H1 (cell line): ENCODE results near the gene PLPP7. TPM values are rescaled to one million over a fixed set of nuclear protein-coding genes. Genes with fewer than 3 reads are reported as not detected.
A peak's percentile ranks its signal among the peaks of the same experiment; 100 is the strongest.

Experiments used
- CTCF ChIA-PET: fragments of 300-600 bp; sonication (Branson Sonifier 250); formaldehyde crosslinking; loops from one replicate; lab custom pipeline; 2021; ENCODE audit not compliant: partially characterized antibody; lab: Charles Lee
- POLR2A ChIA-PET: fragments of 300-600 bp; sonication (Branson Sonifier 250); formaldehyde crosslinking; loops from one replicate; lab custom pipeline; 2021; ENCODE audit warnings: inconsistent platforms; ENCODE audit not compliant: partially characterized antibody; lab: Charles Lee
- DNase-seq, 2 experiments: peaks; one replicate each; pipeline versions ENCODE4 v3.0.0 to v3.0.0-alpha.2; 2010 to 2022; ENCODE audit warnings: low spot score in 2 of 2, low read depth in 1 of 2, mixed read lengths in 1 of 2
- FAIRE-seq: peaks from 2 replicates; lab custom pipeline; 2011; peaks lifted over from hg19 to GRCh38; lab: Jason Lieb, UNC
- H2AFZ ChIP-seq: 2 replicates; pipeline ENCODE4 v1.8.1; 2012; ENCODE audit warnings: low read length, inconsistent platforms
- H2AK5ac ChIP-seq: 2 replicates; pipeline ENCODE4 v1.6.1; 2013; ENCODE audit warnings: low read depth, low read length
- H2BK120ac ChIP-seq: replicated peaks from 2 replicates; pipeline ENCODE3; 2013; ENCODE audit warnings: low read depth, low read length, inconsistent platforms
- H2BK12ac ChIP-seq: 2 replicates; pipeline ENCODE4 v1.6.1; 2013; ENCODE audit warnings: low read depth, low read length
- H2BK15ac ChIP-seq: 2 replicates; pipeline ENCODE4 v1.6.1; 2013; ENCODE audit warnings: low read length
- H2BK20ac ChIP-seq: 2 replicates; pipeline ENCODE4 v1.6.1; 2013; ENCODE audit warnings: low read length
- H2BK5ac ChIP-seq: 2 replicates; pipeline ENCODE4 v1.6.1; 2013; ENCODE audit warnings: low read depth, low read length
- H3K14ac ChIP-seq: 2 replicates; pipeline ENCODE4 v1.6.1; 2013; ENCODE audit warnings: inconsistent platforms; ENCODE audit not compliant: insufficient read length
- H3K18ac ChIP-seq: 2 replicates; pipeline ENCODE4 v1.6.1; 2013; ENCODE audit warnings: low read length; ENCODE audit errors: extremely low read depth
- H3K23ac ChIP-seq: 2 replicates; pipeline ENCODE4 v1.6.1; 2013; ENCODE audit warnings: inconsistent platforms; ENCODE audit not compliant: insufficient read length
- H3K23me2 ChIP-seq: 2 replicates; pipeline ENCODE4 v1.6.1; 2013; ENCODE audit warnings: low read depth, low read length
- H3K27ac ChIP-seq: 2 replicates; pipeline ENCODE4 v1.6.1; 2011; ENCODE audit warnings: low read depth, low read length, inconsistent platforms
- H3K27me3 ChIP-seq, 4 experiments: replicated peaks in 1 of 4; 1 replicate in 1 of 4; 2 replicates in 3 of 4; pipeline versions ENCODE4 v1.6.1 to v1.8.1; 2011 to 2013; ENCODE audit warnings: low read length in 3 of 4, mild to moderate bottlenecking in 3 of 4, inconsistent platforms in 2 of 4, mixed read lengths in 2 of 4, moderate library complexity in 1 of 4; ENCODE audit not compliant: control insufficient read depth in 3 of 4, insufficient read depth in 3 of 4; ENCODE audit errors: extremely low read depth in 1 of 4
- H3K36me3 ChIP-seq, 4 experiments: 2 replicates each; pipeline versions ENCODE4 v1.6.1 to v1.8.1; 2011 to 2013; ENCODE audit warnings: mild to moderate bottlenecking in 4 of 4, low read length in 3 of 4, moderate library complexity in 2 of 4, control low read depth in 1 of 4, inconsistent platforms in 1 of 4; ENCODE audit not compliant: insufficient read depth in 4 of 4, control insufficient read depth in 2 of 4
- H3K4ac ChIP-seq: replicated peaks from 2 replicates; pipeline ENCODE3; 2013; ENCODE audit warnings: low read length, low read depth, mixed read lengths, inconsistent platforms; ENCODE audit not compliant: insufficient read length
- H3K4me1 ChIP-seq, 4 experiments: replicated peaks in 1 of 4; 1 replicate in 1 of 4; 2 replicates in 3 of 4; pipeline versions ENCODE4 v1.6.1 to v1.8.1; 2011 to 2013; ENCODE audit warnings: low read length in 3 of 4, inconsistent platforms in 2 of 4, mixed read lengths in 1 of 4; ENCODE audit not compliant: insufficient read depth in 4 of 4, control insufficient read depth in 3 of 4
- H3K4me2 ChIP-seq, 2 experiments: 2 replicates each; pipeline versions ENCODE4 v1.6.1 to v1.8.1; 2011 to 2013; ENCODE audit warnings: low read depth in 2 of 2, low read length in 2 of 2, control low read depth in 1 of 2, inconsistent platforms in 1 of 2, mild to moderate bottlenecking in 1 of 2; ENCODE audit not compliant: insufficient read depth in 1 of 2
- H3K4me3 ChIP-seq, 4 experiments: fragments of 200-600, 300-600 bp in 1 of 4; sonication (generic), shearing (Covaris generic), sonication (Bioruptor Twin) in 1 of 4; 2 replicates each; pipeline versions ENCODE4 v1.5.1 to v1.8.1; 2011 to 2016; ENCODE audit warnings: low read length in 4 of 4, low read depth in 3 of 4, control low read depth in 2 of 4, inconsistent platforms in 2 of 4, mild to moderate bottlenecking in 2 of 4, mixed read lengths in 1 of 4, moderate library complexity in 1 of 4; ENCODE audit not compliant: insufficient read depth in 2 of 4; ENCODE audit errors: extremely low read depth in 1 of 4
- H3K56ac ChIP-seq: replicated peaks from 2 replicates; pipeline ENCODE3; 2013; ENCODE audit warnings: low read depth, mild to moderate bottlenecking, mixed read lengths, low read length, inconsistent platforms; ENCODE audit not compliant: insufficient read length
- H3K79me1 ChIP-seq: 2 replicates; pipeline ENCODE4 v1.6.1; 2013; ENCODE audit warnings: low read depth, low read length, control low read depth
- H3K79me2 ChIP-seq, 2 experiments: 2 replicates each; pipeline versions ENCODE4 v1.6.1 to v1.8.1; 2012 to 2013; ENCODE audit warnings: low read length in 2 of 2, mild to moderate bottlenecking in 2 of 2, inconsistent platforms in 1 of 2; ENCODE audit not compliant: insufficient read depth in 2 of 2, control insufficient read depth in 1 of 2
- H3K9ac ChIP-seq, 4 experiments: replicated peaks in 1 of 4; 1 replicate in 1 of 4; 2 replicates in 3 of 4; pipeline versions ENCODE4 v1.6.1 to v1.8.1; 2011 to 2013; ENCODE audit warnings: low read depth in 3 of 4, low read length in 3 of 4, control low read depth in 2 of 4, mild to moderate bottlenecking in 2 of 4, moderate library complexity in 2 of 4, inconsistent platforms in 1 of 4; ENCODE audit errors: extremely low read depth in 1 of 4
- H3K9me3 ChIP-seq, 2 experiments: 2 replicates each; pipeline versions ENCODE4 v1.6.1 to v1.8.1; 2012 to 2013; ENCODE audit warnings: mild to moderate bottlenecking in 2 of 2, moderate library complexity in 2 of 2, control low read depth in 1 of 2, inconsistent platforms in 1 of 2, low read depth in 1 of 2, low read length in 1 of 2, mixed read lengths in 1 of 2; ENCODE audit not compliant: insufficient read depth in 2 of 2
- H4K20me1 ChIP-seq, 2 experiments: replicated peaks in 1 of 2; 2 replicates each; pipeline versions ENCODE3 to v1.8.1; 2011 to 2013; ENCODE audit warnings: inconsistent platforms in 2 of 2, low read length in 2 of 2, mild to moderate bottlenecking in 1 of 2; ENCODE audit not compliant: insufficient read depth in 2 of 2, control insufficient read depth in 1 of 2
- H4K5ac ChIP-seq: 2 replicates; pipeline ENCODE4 v1.6.1; 2013; ENCODE audit warnings: low read length, low read depth, mixed read lengths, inconsistent platforms; ENCODE audit not compliant: insufficient read length
- H4K8ac ChIP-seq: 2 replicates; pipeline ENCODE4 v1.8.0; 2013; ENCODE audit warnings: mild to moderate bottlenecking, moderate library complexity, low read length, inconsistent platforms; ENCODE audit not compliant: insufficient read depth; ENCODE audit errors: extremely low read depth
- H4K91ac ChIP-seq: replicated peaks from 2 replicates; pipeline ENCODE3; 2013; ENCODE audit warnings: low read length, mixed read lengths, inconsistent platforms; ENCODE audit not compliant: insufficient read length
- CHD1 ChIP-seq: IDR thresholded peaks from 2 replicates; pipeline ENCODE4 v1.6.1; 2012; ENCODE audit warnings: low read depth, low read length, improper control_type of control experiment
- CTBP2 ChIP-seq: IDR thresholded peaks from 2 replicates; pipeline ENCODE4 v1.7.0; 2011; ENCODE audit warnings: borderline replicate concordance, mild to moderate bottlenecking, moderate library complexity, mixed read lengths, low read length; ENCODE audit not compliant: insufficient read depth, insufficient read length
- EZH2 ChIP-seq: fragments of 200-600 bp; sonication (generic); IDR thresholded peaks from 2 replicates; pipeline ENCODE4 v1.7.1; 2012; ENCODE audit warnings: low read depth, mild to moderate bottlenecking, moderate library complexity, low read length, inconsistent platforms; ENCODE audit not compliant: severe bottlenecking
- GTF2F1 ChIP-seq: IDR thresholded peaks from 2 replicates; pipeline ENCODE4 v1.6.1; 2012; ENCODE audit warnings: low read depth, low read length, improper control_type of control experiment, borderline replicate concordance
- JUN ChIP-seq: IDR thresholded peaks from 2 replicates; pipeline ENCODE4 v1.6.1; 2011; ENCODE audit warnings: low read depth, mild to moderate bottlenecking, improper control_type of control experiment, low read length
- RAD21 ChIP-seq, 2 experiments: IDR thresholded peaks in 1 of 2; conservative IDR thresholded peaks in 1 of 2; 2 replicates each; pipeline ENCODE4 v1.6.1; 2011; ENCODE audit warnings: low read depth in 2 of 2, low read length in 2 of 2, improper control_type of control experiment in 1 of 2, inconsistent platforms in 1 of 2, mild to moderate bottlenecking in 1 of 2, moderate library complexity in 1 of 2
- RFX5 ChIP-seq: IDR thresholded peaks from 2 replicates; pipeline ENCODE4 v1.6.1; 2011; ENCODE audit warnings: low read depth, low read length, improper control_type of control experiment, borderline replicate concordance
- SP1 ChIP-seq: IDR thresholded peaks from 2 replicates; pipeline ENCODE4 v1.6.1; 2011; ENCODE audit warnings: low read depth, low read length
- SP2 ChIP-seq: IDR thresholded peaks from 2 replicates; pipeline ENCODE4 v1.6.1; 2012; ENCODE audit warnings: mild to moderate bottlenecking, low read length, inconsistent platforms
- WGBS, 2 experiments: shearing (Covaris generic) in 1 of 2; methylation state at CpG; one replicate each; pipeline versions ENCODE4 v1.1.6 to v1.1.7; 2013 to 2015; ENCODE audit warnings: low lambda C conversion rate in 2 of 2, mixed read lengths in 2 of 2, inconsistent platforms in 1 of 2, low coverage in 1 of 2, missing lambda C conversion rate in 1 of 2; ENCODE audit not compliant: insufficient replicate concordance in 2 of 2, insufficient coverage in 1 of 2, insufficient read length in 1 of 2; ENCODE audit errors: extremely low coverage in 1 of 2, missing lambda C conversion rate in 1 of 2; 5-methylcytosine and 5-hydroxymethylcytosine counted together
- polyA plus RNA-seq, 7 experiments: library from polyadenylated mRNA; depleted of rRNA in 3 of 7; stranded (reverse) in 5 of 7; unstranded in 2 of 7; fragments of >200 nt in 5 of 7; fragments of 200-250 nt in 2 of 7; gene quantifications; 1 replicate in 5 of 7; 2 replicates in 1 of 7; 4 replicates in 1 of 7; pipeline versions ENCODE4 v1.2.1 to v1.2.3, GENCODE V29; 2011 to 2013; ENCODE audit warnings: missing spikeins in 2 of 7, mixed read lengths in 2 of 7
- total RNA-seq: library from RNA; stranded (reverse); fragmentation: NEBNext Ultra II Directional; extraction: Animal tissue kit (Norgen Biotek cat#: 25700); gene quantifications from 2 replicates; pipeline ENCODE4 v1.2.1, GENCODE V29; 2021
- TF ChIP-seq, protein P1 (sequence below), 3 experiments: IDR thresholded peaks; 1 replicate in 2 of 3; 2 replicates in 1 of 3; pipeline versions ENCODE4 v1.5.1 to v1.6.1; 2011; ENCODE audit warnings: low read length in 3 of 3, mild to moderate bottlenecking in 3 of 3, inconsistent platforms in 2 of 3, low read depth in 1 of 3, moderate library complexity in 1 of 3; ENCODE audit not compliant: insufficient read depth in 1 of 3; ENCODE audit errors: control extremely low read depth in 1 of 3

PLPP7 gene
- total and polyA plus RNA-seq, 2 of the 8 experiments (the other 6 are each of a cell fraction or from before 2014, with no cell fraction given) = 3.4 to 3.9 TPM

DNA sequence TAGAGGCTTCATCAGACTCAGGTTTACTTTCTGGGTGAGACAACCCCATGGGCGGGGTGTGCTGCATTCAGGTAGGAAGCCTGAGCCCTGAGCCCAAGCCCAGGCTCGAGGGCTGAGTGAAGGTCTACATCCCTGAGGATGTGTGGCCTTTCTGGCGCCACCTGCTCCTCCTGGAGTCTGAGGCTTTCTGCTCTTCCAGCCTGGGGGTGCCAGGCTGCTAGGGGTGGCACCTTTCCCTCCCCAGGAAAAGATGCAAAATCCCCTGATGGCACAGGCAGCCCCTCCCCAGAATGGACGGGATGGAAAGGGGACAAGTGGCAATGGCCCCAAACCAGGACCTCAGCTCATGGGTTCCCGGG lies 60.0 kb downstream of the PLPP7 start:
- no peak overlapping the region for H3K23ac ChIP-seq
- H3K36me3 ChIP-seq = no peaks in the 10 kb centered on the region
- H4K5ac ChIP-seq = peak overlapping the region; percentile 28
- no peaks in the 10 kb centered on the region for H3K27me3 ChIP-seq
- H3K4me3 ChIP-seq = peak overlapping the region in 1 of 4 experiments; percentile 55; a peak in 3 of 8 replicates
- peak overlapping the region; percentile 90 for H4K8ac ChIP-seq
- peak overlapping the region; percentile 99 for H3K18ac ChIP-seq
- WGBS, 2 experiments = 61% methylated on average over 5 of the region's 5 CpGs; no CpG with 5 or more reads in 1 of the 2 experiments
- DNase-seq = no peak
- H2BK20ac ChIP-seq = peak overlapping the region; percentile 72; the same call in 1 of the 2 replicates
- peak overlapping the region; percentile 79; the same call in 1 of the 2 replicates for H2BK12ac ChIP-seq
- H3K79me1 ChIP-seq = no peaks in the 10 kb centered on the region
- H3K4ac ChIP-seq = peak overlapping the region; percentile 2
- no peak overlapping the region for H3K27ac ChIP-seq
- POLR2A ChIA-PET = interaction anchor here (0.7 to 2.2 kb wide), 12 partner anchors 9 to 153 kb away, joined by 3 to 21 read pairs (median 4); partner anchors contain the start of gene POMT1
- peaks cover 0 to 8% (median 5%) of the 10 kb centered on the region in 4 experiments; a peak in 6 of 7 replicates for H3K4me1 ChIP-seq
- H3K56ac ChIP-seq = no peak overlapping the region
- H3K79me2 ChIP-seq = no peaks in the 10 kb centered on the region
- H3K14ac ChIP-seq = no peak overlapping the region
- FAIRE-seq = no peak
- H2BK15ac ChIP-seq = peak overlapping the region; percentile 21; the same call in 1 of the 2 replicates
- no peaks in the 10 kb centered on the region for H4K20me1 ChIP-seq
- CTCF ChIA-PET = interaction anchor here (0.7 to 5.9 kb wide), 46 partner anchors 8 to 249 kb away, joined by 3 to 49 read pairs (median 6); partner anchors contain the start of gene PLPP7
- peak overlapping the region; percentile 2 to 80; a peak in 3 of 4 replicates for H3K4me2 ChIP-seq
- no peak overlapping the region for H4K91ac ChIP-seq
- H2AK5ac ChIP-seq = no peak overlapping the region; the same call in 1 of the 2 replicates
- peak overlapping the region; percentile 3; the same call in 1 of the 2 replicates for H2BK5ac ChIP-seq
- no peak overlapping the region for H2BK120ac ChIP-seq
- H3K9ac ChIP-seq = no peak overlapping the region
- peak overlapping the region; percentile 94 for H2AFZ ChIP-seq
- H3K23me2 ChIP-seq = no peaks in the 10 kb centered on the region
- peaks cover 3% of the 10 kb centered on the region in 2 experiments; a peak in 1 of 4 replicates for H3K9me3 ChIP-seq
- TF ChIP-seq JUN (no peak), CTBP2 (no peak), RAD21 (IDR thresholded peaks at IDR 0.05 in 1 of 2, conservative IDR thresholded peaks at IDR 0.05 in 1 of 2; ENCODE audit: low read depth in 2 of 2, low read length in 2 of 2) (no peak), SP2 (no peak), RFX5 (no peak), CHD1 (no peak), SP1 (no peak), GTF2F1 (no peak), EZH2 (no peak)
- TF ChIP-seq, protein P1, sequence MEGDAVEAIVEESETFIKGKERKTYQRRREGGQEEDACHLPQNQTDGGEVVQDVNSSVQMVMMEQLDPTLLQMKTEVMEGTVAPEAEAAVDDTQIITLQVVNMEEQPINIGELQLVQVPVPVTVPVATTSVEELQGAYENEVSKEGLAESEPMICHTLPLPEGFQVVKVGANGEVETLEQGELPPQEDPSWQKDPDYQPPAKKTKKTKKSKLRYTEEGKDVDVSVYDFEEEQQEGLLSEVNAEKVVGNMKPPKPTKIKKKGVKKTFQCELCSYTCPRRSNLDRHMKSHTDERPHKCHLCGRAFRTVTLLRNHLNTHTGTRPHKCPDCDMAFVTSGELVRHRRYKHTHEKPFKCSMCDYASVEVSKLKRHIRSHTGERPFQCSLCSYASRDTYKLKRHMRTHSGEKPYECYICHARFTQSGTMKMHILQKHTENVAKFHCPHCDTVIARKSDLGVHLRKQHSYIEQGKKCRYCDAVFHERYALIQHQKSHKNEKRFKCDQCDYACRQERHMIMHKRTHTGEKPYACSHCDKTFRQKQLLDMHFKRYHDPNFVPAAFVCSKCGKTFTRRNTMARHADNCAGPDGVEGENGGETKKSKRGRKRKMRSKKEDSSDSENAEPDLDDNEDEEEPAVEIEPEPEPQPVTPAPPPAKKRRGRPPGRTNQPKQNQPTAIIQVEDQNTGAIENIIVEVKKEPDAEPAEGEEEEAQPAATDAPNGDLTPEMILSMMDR (IDR thresholded peaks at IDR 0.05; ENCODE audit: control extremely low read depth in 1 of 3, insufficient read depth in 1 of 3, low read depth in 1 of 3, low read length in 3 of 3) = no peak
